ENCODE results near the gene LPAR3.
A peak's percentile ranks its signal among the peaks of the same experiment; 100 is the strongest.

- TF ChIP-seq EZH2 (IDR thresholded peaks at IDR 0.05; ENCODE audit: low read length, unreplicated experiment) (no peak), CTCF (conservative IDR thresholded peaks at IDR 0.05; ENCODE audit: low read depth, low read length) (peak; percentile 95)
Observed at GRCh38 chr1:84936116-84936810, 43.3 kb upstream of the LPAR3 start.

All from PC-3 (cell line).